K562 (cell line): ENCODE results near the gene MRPL57. TPM values are rescaled to one million over a fixed set of nuclear protein-coding genes. Genes with fewer than 3 reads are reported as not detected.

Experiments
- ARID3A ChIP-seq: IDR thresholded peaks from 2 replicates; pipeline ENCODE4 v1.6.1; 2012; ENCODE audit warnings: low read depth, low read length, improper control_type of control experiment, borderline replicate concordance
- PBX2 ChIP-seq, 2 experiments: IDR thresholded peaks in 1 of 2; conservative IDR thresholded peaks in 1 of 2; 2 replicates each; pipeline ENCODE4 v1.6.1; 2016; ENCODE audit warnings: low read depth in 2 of 2, mild to moderate bottlenecking in 1 of 2, missing compliant biosample characterization in 1 of 2, missing genetic modification characterization in 1 of 2, moderate library complexity in 1 of 2
- ZNF586 ChIP-seq: fragments of 450-650 bp; formaldehyde crosslinking; conservative IDR thresholded peaks from 2 replicates; pipeline ENCODE4 v1.4.0; 2020; ENCODE audit warnings: mild to moderate bottlenecking, moderate library complexity
- polyA plus RNA-seq, 8 experiments: library from polyadenylated mRNA; depleted of rRNA in 4 of 8; stranded (reverse) in 5 of 8; unstranded in 3 of 8; fragments of >200 nt; fragmentation: Nextera tagmentation in 2 of 8; fragmentation: Illumina TruSeq in 1 of 8; extraction: Ambion mirVana in 2 of 8; extraction: Trizol in 1 of 8; gene quantifications; 2 replicates each; pipeline versions ENCODE4 v1.2.1 to v1.2.3, GENCODE V29; 2011 to 2014; ENCODE audit warnings: inconsistent platforms in 1 of 8, missing spikeins in 1 of 8
- total RNA-seq, 7 experiments: library from RNA; depleted of rRNA in 6 of 7; stranded (reverse); fragments of >200 nt in 6 of 7; fragmentation: Illumina TruSeq in 2 of 7; extraction: Trizol in 2 of 7; gene quantifications; 2 replicates each; pipeline versions ENCODE4 v1.2.1 to v1.2.3, GENCODE V29; 2011 to 2021; ENCODE audit warnings: low replicate concordance in 1 of 7

MRPL57 gene
- total and polyA plus RNA-seq, 9 of the 15 experiments (the other 6 are each of a cell fraction or from before 2014, with no cell fraction given) = 6.5 to 40.4 (median 15.7) TPM

GRCh38 chr13:21202767-21203531 is 26.5 kb downstream of the MRPL57 start (continued):
- TF ChIP-seq ARID3A = no peak
- TF ChIP-seq ZNF586 (CRISPR knock-in tag) = no peak
- no peak for TF ChIP-seq PBX2 (CRISPR knock-in tag; IDR thresholded peaks at IDR 0.05; ENCODE audit: low read depth)
- TF ChIP-seq PBX2 (tag; conservative IDR thresholded peaks at IDR 0.05; ENCODE audit: low read depth) = no peak
